Fibroblast of lung (primary cell): ENCODE measurements around the gene TPCN2.

Experiments used
- CTCF ChIP-seq, 2 donors: IDR thresholded peaks in 1 of 2; conservative IDR thresholded peaks in 1 of 2; 1 replicate in 1 of 2; 2 replicates in 1 of 2; pipeline ENCODE4 v1.5.1; 2011 to 2012; ENCODE audit warnings: low read length in 2 of 2, control low read depth in 1 of 2, inconsistent platforms in 1 of 2, low read depth in 1 of 2, mild to moderate bottlenecking in 1 of 2
- EZH2 ChIP-seq: IDR thresholded peaks from 2 replicates; pipeline ENCODE4 v1.5.1; 2012; ENCODE audit warnings: low read length, control low read depth, mild to moderate bottlenecking; ENCODE audit errors: missing control alignments

GRCh38 chr11:69037074-69037473, 11.7 kb upstream of the TPCN2 start:
- no peak for TF ChIP-seq CTCF (conservative IDR thresholded peaks at IDR 0.05 in 1 of 2, IDR thresholded peaks at IDR 0.05 in 1 of 2; ENCODE audit: low read depth in 1 of 2, low read length in 2 of 2)
- no peak for TF ChIP-seq EZH2
